Fibroblast of pulmonary artery (primary cell): ENCODE results near the gene ARHGAP24.

ENCODE experiments used
- DNase-seq: peaks from one replicate; pipeline ENCODE4 v3.0.0-alpha.2; 2010; ENCODE audit warnings: low read depth
- H3K4me3 ChIP-seq: replicated peaks from 2 replicates; pipeline ENCODE4 v1.5.1; 2011; ENCODE audit warnings: low read depth, mild to moderate bottlenecking, control low read depth, low read length, moderate library complexity
- TF ChIP-seq, protein P1 (sequence below): IDR thresholded peaks from 2 replicates; pipeline ENCODE4 v1.5.1; 2011; ENCODE audit warnings: mild to moderate bottlenecking, control low read depth, low read length, inconsistent platforms; ENCODE audit errors: missing control alignments

Gene ARHGAP24

DNA sequence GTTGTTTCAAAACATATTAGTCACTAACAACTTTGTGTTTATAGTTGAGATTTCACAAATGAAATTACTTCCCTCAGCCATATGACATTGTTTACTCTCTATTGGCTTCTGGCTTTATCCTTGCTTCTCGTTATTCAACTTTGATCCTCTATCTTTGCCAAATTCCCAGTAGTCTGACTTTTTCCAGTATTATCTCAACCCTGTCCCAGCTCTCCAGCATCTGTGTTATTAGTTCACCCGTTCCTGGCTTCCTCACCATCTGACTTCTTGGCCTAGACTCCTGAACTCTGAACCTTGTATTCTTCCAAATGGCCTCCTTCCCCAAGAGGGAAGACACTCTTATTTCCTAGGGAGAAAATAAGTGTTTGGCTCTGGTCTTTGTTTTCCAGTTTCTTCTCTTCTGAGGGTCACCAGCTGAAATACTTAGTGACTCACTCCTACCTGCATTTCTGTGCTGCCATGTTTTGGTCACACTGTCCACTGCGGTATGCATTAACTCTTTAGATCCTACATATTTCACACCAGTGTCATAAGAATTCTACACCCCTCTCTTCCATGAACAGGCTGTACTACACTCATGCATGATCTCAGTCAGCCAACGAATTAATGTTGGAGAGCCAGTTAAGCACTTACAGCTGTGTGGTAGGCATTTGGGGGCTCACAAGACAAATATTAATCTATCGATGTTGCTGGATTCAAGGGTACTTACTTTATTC, 17.0 kb upstream of the ARHGAP24 start:
- no peak for DNase-seq
- no peak overlapping the region for H3K4me3 ChIP-seq
- TF ChIP-seq, protein P1, sequence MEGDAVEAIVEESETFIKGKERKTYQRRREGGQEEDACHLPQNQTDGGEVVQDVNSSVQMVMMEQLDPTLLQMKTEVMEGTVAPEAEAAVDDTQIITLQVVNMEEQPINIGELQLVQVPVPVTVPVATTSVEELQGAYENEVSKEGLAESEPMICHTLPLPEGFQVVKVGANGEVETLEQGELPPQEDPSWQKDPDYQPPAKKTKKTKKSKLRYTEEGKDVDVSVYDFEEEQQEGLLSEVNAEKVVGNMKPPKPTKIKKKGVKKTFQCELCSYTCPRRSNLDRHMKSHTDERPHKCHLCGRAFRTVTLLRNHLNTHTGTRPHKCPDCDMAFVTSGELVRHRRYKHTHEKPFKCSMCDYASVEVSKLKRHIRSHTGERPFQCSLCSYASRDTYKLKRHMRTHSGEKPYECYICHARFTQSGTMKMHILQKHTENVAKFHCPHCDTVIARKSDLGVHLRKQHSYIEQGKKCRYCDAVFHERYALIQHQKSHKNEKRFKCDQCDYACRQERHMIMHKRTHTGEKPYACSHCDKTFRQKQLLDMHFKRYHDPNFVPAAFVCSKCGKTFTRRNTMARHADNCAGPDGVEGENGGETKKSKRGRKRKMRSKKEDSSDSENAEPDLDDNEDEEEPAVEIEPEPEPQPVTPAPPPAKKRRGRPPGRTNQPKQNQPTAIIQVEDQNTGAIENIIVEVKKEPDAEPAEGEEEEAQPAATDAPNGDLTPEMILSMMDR: no peak

DNA sequence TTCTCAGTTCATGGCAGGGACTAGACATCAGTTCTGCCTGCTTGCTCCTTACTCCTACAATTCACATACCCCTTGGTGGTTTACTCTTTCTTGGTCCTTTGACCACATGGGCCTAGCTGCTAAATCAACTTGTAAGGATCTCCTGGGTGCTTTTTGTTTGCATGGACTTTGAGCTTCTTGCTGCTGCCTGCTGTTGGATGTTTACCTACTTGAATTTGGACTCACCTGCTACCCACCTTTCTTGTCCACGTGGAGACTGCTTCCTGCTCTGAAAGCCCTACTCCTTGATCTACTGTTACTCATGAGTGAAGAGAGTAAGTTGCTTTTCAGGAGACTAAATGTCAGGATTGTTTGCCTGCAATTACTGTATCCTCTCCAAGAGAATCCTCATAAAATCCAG, 15.2 kb upstream of the ARHGAP24 start:
- H3K4me3 ChIP-seq: no peak overlapping the region
- no peak for DNase-seq
- TF ChIP-seq, protein P1: no peak

DNA sequence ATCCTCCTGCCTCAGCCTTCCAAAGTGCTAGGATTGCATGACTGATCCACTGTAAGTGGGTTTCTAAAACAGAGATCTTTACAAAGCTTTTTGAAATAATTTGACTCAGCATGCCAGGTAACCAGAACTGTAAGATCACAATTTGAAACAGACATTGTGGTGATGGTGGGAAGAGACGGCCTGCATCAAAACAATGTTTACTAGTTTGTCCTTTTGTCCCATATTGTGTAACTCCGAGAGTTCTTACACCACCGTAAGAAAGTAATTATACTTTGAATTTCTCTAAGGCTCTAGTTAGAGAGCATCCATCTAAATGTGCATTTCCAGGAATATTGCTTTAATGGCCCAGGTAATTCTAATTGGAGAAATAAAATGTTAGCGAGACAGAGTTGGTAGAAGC, 594 bp upstream of the ARHGAP24 start:
- no peak for DNase-seq
- peak overlapping the region; percentile 79 for H3K4me3 ChIP-seq

GRCh38 chr4:85475631-85476233, 782 bp downstream of the ARHGAP24 start:
- TF ChIP-seq, protein P1: no peak
- peak; percentile 62 for DNase-seq
- H3K4me3 ChIP-seq: peak overlapping the region; percentile 79

More for the DNA sequence above, 594 bp upstream of the ARHGAP24 start:
- TF ChIP-seq, protein P1: no peak

DNA sequence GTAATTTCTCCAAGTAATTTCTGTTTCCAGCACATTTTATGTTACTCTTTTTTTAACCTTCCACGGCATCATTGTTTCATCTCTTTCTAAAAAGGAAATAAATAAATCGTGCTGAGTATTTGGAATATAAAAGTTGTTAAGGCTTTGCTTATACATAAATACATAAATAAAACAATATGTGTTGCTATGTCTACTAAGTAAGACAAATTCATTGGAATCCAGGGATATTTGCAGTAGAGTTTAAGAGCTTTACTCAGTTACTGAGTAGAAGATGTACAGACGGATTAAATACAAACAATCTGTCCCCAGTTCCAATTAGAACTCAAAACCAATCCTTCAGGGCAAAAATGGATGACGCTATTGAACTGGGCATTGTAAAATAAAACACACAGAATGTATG, 1.4 kb downstream of the ARHGAP24 start:
- no peak for DNase-seq
- peak overlapping the region; percentile 79 for H3K4me3 ChIP-seq
- TF ChIP-seq, protein P1: no peak

GRCh38 chr4:85477534-85477933, 2.6 kb downstream of the ARHGAP24 start:
- DNase-seq: no peak
- peak overlapping the region; percentile 79 for H3K4me3 ChIP-seq
- TF ChIP-seq, protein P1: no peak
